ENCODE results near the gene PGK2.

The PGK2 gene

DNA sequence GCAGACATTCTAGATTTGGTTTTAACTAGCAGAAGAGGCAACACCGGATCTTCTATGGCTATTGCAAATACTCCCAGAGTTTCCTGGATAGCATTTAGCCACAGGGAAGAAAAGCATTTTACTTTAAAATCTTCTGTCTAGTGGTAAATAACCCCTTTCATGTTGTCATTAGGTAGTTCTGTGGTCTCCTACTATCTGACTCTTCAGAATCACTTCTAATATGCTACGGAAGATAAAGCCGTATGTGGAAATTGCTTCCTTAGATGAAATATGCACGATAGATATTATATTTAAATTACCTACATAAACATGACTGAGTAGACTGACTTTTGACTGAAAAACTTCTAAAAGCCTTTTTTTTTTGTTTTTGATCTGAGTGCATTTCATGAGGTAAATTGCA lies 43.7 kb downstream of the PGK2 start:
- no peak overlapping the region for H3K27ac ChIP-seq
- no peak for TF ChIP-seq ZFX (IDR thresholded peaks at IDR 0.05; ENCODE audit: borderline replicate concordance)
- TF ChIP-seq, protein P1, sequence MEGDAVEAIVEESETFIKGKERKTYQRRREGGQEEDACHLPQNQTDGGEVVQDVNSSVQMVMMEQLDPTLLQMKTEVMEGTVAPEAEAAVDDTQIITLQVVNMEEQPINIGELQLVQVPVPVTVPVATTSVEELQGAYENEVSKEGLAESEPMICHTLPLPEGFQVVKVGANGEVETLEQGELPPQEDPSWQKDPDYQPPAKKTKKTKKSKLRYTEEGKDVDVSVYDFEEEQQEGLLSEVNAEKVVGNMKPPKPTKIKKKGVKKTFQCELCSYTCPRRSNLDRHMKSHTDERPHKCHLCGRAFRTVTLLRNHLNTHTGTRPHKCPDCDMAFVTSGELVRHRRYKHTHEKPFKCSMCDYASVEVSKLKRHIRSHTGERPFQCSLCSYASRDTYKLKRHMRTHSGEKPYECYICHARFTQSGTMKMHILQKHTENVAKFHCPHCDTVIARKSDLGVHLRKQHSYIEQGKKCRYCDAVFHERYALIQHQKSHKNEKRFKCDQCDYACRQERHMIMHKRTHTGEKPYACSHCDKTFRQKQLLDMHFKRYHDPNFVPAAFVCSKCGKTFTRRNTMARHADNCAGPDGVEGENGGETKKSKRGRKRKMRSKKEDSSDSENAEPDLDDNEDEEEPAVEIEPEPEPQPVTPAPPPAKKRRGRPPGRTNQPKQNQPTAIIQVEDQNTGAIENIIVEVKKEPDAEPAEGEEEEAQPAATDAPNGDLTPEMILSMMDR (IDR thresholded peaks at IDR 0.05) = no peak

DNA sequence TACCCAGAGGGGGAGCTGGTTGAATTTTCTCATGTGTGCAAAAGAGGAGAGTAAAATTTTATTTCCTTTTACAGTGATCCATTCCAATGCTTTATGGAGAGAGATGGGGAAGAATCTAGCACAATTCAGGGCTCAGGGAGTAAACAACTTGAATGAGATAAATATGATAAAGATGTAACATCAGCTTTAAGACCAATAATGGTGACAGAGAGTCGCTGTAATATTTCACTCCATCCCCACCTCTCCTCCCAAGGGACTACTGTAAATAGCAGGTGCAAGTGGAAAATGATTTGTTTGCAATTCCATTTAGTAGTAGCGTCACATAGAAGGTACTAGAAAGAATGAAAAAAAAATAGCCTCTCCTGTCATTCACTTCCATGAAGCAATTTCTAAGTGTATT lies 47.7 kb downstream of the PGK2 start:
- H3K27ac ChIP-seq = no peak overlapping the region
- TF ChIP-seq, protein P1 (IDR thresholded peaks at IDR 0.05) = no peak
- TF ChIP-seq ZFX (IDR thresholded peaks at IDR 0.05; ENCODE audit: borderline replicate concordance) = no peak

DNA sequence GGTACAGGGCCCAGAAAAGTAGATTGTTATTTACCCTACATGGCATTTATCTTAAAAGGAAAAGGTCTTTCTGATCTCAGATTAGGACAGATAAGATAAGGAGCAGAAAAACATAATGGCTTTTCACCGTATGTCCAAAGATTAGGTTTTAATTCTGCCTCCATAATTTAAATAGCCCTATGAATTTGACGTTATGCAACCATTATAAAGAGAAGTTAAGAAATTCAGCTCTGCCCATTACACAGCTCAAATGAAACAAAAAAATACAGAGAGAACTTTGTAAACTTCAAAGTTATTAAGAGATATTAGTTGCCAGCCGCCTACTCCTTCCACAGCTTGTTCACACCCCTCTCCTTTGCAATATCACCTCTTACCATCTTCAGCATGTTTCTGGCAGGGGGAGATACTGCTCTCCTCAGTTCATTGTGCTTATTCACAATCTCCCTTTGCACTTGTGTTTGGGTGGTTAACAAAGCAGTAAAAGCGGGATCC lies 51.0 kb downstream of the PGK2 start:
- TF ChIP-seq, protein P1 (IDR thresholded peaks at IDR 0.05) = no peak
- no peak for TF ChIP-seq ZFX (IDR thresholded peaks at IDR 0.05; ENCODE audit: borderline replicate concordance)
- no peak overlapping the region for H3K27ac ChIP-seq
